ENCODE results near the gene REPIN1. TPM values are rescaled to one million over a fixed set of nuclear protein-coding genes. Genes with fewer than 3 reads are reported as not detected.

REPIN1 gene
- total and polyA plus RNA-seq, 9 of the 15 experiments (the other 6 are each of a cell fraction or from before 2014, with no cell fraction given) = 8.1 to 283 (median 94.3) TPM

DNA sequence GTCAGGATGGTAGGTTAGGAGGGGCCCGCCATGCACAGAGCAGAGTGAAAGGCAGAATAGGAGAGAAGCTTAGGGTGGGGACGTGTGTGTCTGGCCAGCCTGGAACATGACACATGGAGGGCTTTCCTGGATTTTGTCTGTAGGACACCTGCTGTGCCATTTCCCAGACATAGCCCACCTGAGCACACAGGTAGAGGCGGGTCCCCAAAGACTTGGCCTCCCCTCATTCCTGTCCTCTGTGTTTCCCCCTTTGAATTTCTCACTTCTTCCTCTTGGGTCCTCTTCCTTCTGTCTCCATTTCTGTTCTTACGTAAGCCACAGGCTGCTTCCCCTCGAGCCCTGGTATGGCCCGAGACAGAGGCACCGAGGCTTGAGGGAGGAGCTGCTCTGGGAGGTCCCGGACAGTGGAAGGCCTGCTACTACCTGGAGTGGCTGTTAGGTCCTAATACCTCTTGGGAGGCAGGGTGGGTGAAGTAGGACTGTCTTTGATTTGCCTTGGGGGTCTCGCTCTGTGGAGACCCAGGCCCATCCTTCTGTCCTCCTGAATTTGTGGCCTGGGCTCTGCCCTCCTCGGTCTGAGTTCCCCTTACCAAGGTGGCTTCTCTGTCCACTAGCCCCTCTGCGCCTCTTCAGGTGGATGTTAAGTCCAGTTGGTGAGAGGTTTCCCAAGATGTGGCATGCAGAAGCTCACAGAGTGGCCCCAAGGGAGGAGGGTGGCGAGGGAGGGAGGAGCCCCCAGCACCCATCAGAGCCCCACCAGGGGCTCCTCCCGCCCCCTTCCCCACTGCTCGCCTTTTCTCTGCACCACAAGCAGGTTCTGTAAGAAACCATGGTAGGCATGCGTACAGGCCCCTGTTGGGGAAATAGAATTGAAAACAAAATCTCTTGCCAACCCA is 16.0 kb downstream of the REPIN1 start:
- no peaks in the 10 kb centered on the region for H3K9me3 ChIP-seq (replicated peaks; ENCODE audit: control insufficient read depth, insufficient read depth, low read depth, low read length)
- BruUV-seq (replicated peaks) = no TSS peak
- DNase-seq (ENCODE audit: extremely low read depth in 1 of 4, low spot score in 3 of 4) = no peak
- peaks cover 32% of the 10 kb centered on the region for H4K20me1 ChIP-seq (replicated peaks; ENCODE audit: control insufficient read depth, insufficient read depth, low read length)
- WGBS (ENCODE audit: insufficient coverage, low coverage, missing lambda C conversion rate) = 80% methylated on average over 14 of the region's 15 CpGs
- peaks cover 9 to 41% of the 10 kb centered on the region in 2 experiments for H3K4me1 ChIP-seq (replicated peaks in 1 of 2; ENCODE audit: control insufficient read depth in 2 of 2, insufficient read depth in 2 of 2, low read length in 2 of 2)
- in situ Hi-C loops (cut with MboI) (no loop called here), intact Hi-C loops (cut with micrococcal nuclease) (no loop called here)
- no peak overlapping the region for H3K4me2 ChIP-seq (ENCODE audit: insufficient read depth, low read length)
- H3K27ac ChIP-seq (ENCODE audit: extremely low read depth, low read depth, low read length) = no peak overlapping the region
- no peaks in the 10 kb centered on the region for H3K27me3 ChIP-seq (ENCODE audit: control insufficient read depth in 2 of 2, insufficient read depth in 2 of 2, low read length in 2 of 2)
- peaks cover 10% of the 10 kb centered on the region for H3K9me1 ChIP-seq (ENCODE audit: control insufficient read depth, insufficient read depth, low read length)
- peak overlapping the region in 1 of 2 experiments; percentile 83; a peak in 2 of 4 replicates for H3K9ac ChIP-seq (ENCODE audit: insufficient read depth in 1 of 2, low read depth in 2 of 2, low read length in 2 of 2)
- TF ChIP-seq, protein P1, sequence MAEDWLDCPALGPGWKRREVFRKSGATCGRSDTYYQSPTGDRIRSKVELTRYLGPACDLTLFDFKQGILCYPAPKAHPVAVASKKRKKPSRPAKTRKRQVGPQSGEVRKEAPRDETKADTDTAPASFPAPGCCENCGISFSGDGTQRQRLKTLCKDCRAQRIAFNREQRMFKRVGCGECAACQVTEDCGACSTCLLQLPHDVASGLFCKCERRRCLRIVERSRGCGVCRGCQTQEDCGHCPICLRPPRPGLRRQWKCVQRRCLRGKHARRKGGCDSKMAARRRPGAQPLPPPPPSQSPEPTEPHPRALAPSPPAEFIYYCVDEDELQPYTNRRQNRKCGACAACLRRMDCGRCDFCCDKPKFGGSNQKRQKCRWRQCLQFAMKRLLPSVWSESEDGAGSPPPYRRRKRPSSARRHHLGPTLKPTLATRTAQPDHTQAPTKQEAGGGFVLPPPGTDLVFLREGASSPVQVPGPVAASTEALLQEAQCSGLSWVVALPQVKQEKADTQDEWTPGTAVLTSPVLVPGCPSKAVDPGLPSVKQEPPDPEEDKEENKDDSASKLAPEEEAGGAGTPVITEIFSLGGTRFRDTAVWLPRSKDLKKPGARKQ (CRISPR knock-in tag; IDR thresholded peaks at IDR 0.05) = no peak
- peak; percentile 28; the same call in 1 of the 2 replicates for TF ChIP-seq ZBTB7A (IDR thresholded peaks at IDR 0.05; ENCODE audit: borderline replicate concordance, control insufficient read depth, low read depth, low read length)
- TF ChIP-seq, protein P2, sequence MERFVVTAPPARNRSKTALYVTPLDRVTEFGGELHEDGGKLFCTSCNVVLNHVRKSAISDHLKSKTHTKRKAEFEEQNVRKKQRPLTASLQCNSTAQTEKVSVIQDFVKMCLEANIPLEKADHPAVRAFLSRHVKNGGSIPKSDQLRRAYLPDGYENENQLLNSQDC (CRISPR knock-in tag; IDR thresholded peaks at IDR 0.05) = no peak
- TF ChIP-seq RBBP5 (IDR thresholded peaks at IDR 0.05; ENCODE audit: borderline replicate concordance, insufficient read depth, low read length, poor library complexity, severe bottlenecking) = no peak
- no peak for TF ChIP-seq RBM14 (IDR thresholded peaks at IDR 0.05; ENCODE audit: borderline replicate concordance, insufficient read depth, low read depth, low read length)
- TF ChIP-seq, protein P3, sequence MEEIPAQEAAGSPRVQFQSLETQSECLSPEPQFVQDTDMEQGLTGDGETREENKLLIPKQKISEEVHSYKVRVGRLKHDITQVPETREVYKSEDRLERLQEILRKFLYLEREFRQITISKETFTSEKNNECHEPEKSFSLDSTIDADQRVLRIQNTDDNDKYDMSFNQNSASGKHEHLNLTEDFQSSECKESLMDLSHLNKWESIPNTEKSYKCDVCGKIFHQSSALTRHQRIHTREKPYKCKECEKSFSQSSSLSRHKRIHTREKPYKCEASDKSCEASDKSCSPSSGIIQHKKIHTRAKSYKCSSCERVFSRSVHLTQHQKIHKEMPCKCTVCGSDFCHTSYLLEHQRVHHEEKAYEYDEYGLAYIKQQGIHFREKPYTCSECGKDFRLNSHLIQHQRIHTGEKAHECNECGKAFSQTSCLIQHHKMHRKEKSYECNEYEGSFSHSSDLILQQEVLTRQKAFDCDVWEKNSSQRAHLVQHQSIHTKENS (CRISPR knock-in tag; IDR thresholded peaks at IDR 0.05) = no peak
- TF ChIP-seq SETDB1 (IDR thresholded peaks at IDR 0.05; ENCODE audit: low read length) = no peak
- H2AFZ ChIP-seq (ENCODE audit: low read depth, low read length) = no peak overlapping the region
- no peak overlapping the region for H3K4me3 ChIP-seq
- FAIRE-seq = no peak
- ChIA-PET POLR2A (interaction anchor here (0.5 to 3.0 kb wide), 13 partner anchors 9 to 182 kb away, joined by 3 to 17 read pairs (median 4); a partner anchor contains a TSS), CTCF (ENCODE audit: low intra/inter-chr PET ratio) (interaction anchor here (0.6 kb wide), 1 partner anchor 51 kb away, joined by 3 read pairs; no protein-coding TSS in a partner anchor)
- no peak for ATAC-seq
- peaks cover 29% of the 10 kb centered on the region; the same call in 2 of the 3 replicates for H3K36me3 ChIP-seq (ENCODE audit: control insufficient read depth, insufficient read depth, low read length)
- peaks cover 47% of the 10 kb centered on the region for H3K79me2 ChIP-seq (ENCODE audit: control insufficient read depth, insufficient read depth, low read length)

Data from K562 (cell line).